Ovary (tissue), 9 donors: ENCODE data around the gene NKX1-2. TPM values are rescaled to one million over a fixed set of nuclear protein-coding genes. Genes with fewer than 3 reads are reported as not detected.

ENCODE experiments used
- DNase-seq, 5 donors: peaks; one replicate each; pipeline ENCODE4 v3.0.0-alpha.2; 2019 to 2020
- H3K27ac ChIP-seq, 2 donors: fragments of 200-600 bp; one replicate each; pipeline versions ENCODE4 v1.5.1 to v1.8.0; 2019 to 2022
- H3K27me3 ChIP-seq: fragments of 200-600 bp; one replicate; pipeline ENCODE4 v1.8.0; 2022
- H3K36me3 ChIP-seq: fragments of 200-600 bp; sonication (generic); one replicate; pipeline ENCODE4 v1.5.1; 2019
- H3K4me1 ChIP-seq: one replicate; pipeline ENCODE4 v1.8.1; 2013; ENCODE audit warnings: mild to moderate bottlenecking, moderate library complexity; ENCODE audit not compliant: insufficient read depth
- H3K4me3 ChIP-seq: fragments of 200-600 bp; sonication (generic); one replicate; pipeline ENCODE4 v1.5.1; 2017
- H3K9me3 ChIP-seq, 2 donors: fragments of 200-600 bp in 1 of 2; sonication (generic) in 1 of 2; one replicate each; pipeline versions ENCODE4 v1.5.1 to v1.8.1; 2013 to 2019; ENCODE audit warnings: mild to moderate bottlenecking in 1 of 2, moderate library complexity in 1 of 2
- CTCF ChIP-seq, 3 donors: fragments of 450-650 bp in 2 of 3; fragments of 200-600 bp in 1 of 3; IDR thresholded peaks; one replicate each; pipeline versions ENCODE4 v1.5.1 to v1.8.0; 2016 to 2022; ENCODE audit warnings: antibody characterized with exemption in 3 of 3, mild to moderate bottlenecking in 1 of 3
- EP300 ChIP-seq: sonication (generic); formaldehyde crosslinking; IDR thresholded peaks from one replicate; pipeline ENCODE4 v1.6.1; 2017; ENCODE audit warnings: antibody characterized with exemption
- POLR2A ChIP-seq: fragments of 450-650 bp; IDR thresholded peaks from one replicate; pipeline ENCODE4 v1.6.1; 2017; ENCODE audit warnings: antibody characterized with exemption, mild to moderate bottlenecking, moderate library complexity
- WGBS, 3 donors: extraction: QIAGEN DNeasy Blood & Tissue Kit in 1 of 3; methylation state at CpG; one replicate each; pipeline versions ENCODE4 v1.1.5 to v1.1.7; 2013 to 2017; 5-methylcytosine and 5-hydroxymethylcytosine counted together
- intact Hi-C, 4 donors: fragments of 100-400 bp; cut with DNase I; formaldehyde crosslinking; loops; one replicate each; pipeline versions ENCODE4 v1.11.0 to v1.15.1; 2022 to 2023
- polyA plus RNA-seq, 2 donors: library from polyadenylated mRNA; stranded (reverse); fragments of 200-250 nt in 1 of 2; fragments of 350-450 nt in 1 of 2; fragmentation: Illumina TruSeq in 1 of 2; extraction: RNeasy Lipid Tissue Mini Kit (QIAGEN cat#74804) in 1 of 2; gene quantifications; one replicate each; pipeline ENCODE4 v1.2.3, GENCODE V29; 2013 to 2014
- total RNA-seq, 7 donors: library from RNA; depleted of rRNA in 2 of 7; stranded (reverse); fragments of >200 nt in 2 of 7; fragmentation: NEBNext Ultra II Directional in 3 of 7; extraction: Animal tissue kit (Norgen Biotek cat#: 25700) in 3 of 7; gene quantifications; one replicate each; pipeline versions ENCODE4 v1.1.0 to v1.2.4, GENCODE V29; 2016 to 2023
- donor health status: DM: no; HTN: no; CAD: no; lungs with moderate emphysema.
- donor health status: DM: no; HTN: no; CAD: no.
- donor health status: Bipolar disorder and iron deficiency.
- donor health status: DM: yes; HTN: yes; CAD: no.
- donor health status: DM: no; HTN: no; CAD: no.
- donor health status: DM: yes; HTN: yes; CAD: no.

NKX1-2 gene
- total and polyA plus RNA-seq, 9 donors, result 0.05 TPM; not detected in 8

DNA sequence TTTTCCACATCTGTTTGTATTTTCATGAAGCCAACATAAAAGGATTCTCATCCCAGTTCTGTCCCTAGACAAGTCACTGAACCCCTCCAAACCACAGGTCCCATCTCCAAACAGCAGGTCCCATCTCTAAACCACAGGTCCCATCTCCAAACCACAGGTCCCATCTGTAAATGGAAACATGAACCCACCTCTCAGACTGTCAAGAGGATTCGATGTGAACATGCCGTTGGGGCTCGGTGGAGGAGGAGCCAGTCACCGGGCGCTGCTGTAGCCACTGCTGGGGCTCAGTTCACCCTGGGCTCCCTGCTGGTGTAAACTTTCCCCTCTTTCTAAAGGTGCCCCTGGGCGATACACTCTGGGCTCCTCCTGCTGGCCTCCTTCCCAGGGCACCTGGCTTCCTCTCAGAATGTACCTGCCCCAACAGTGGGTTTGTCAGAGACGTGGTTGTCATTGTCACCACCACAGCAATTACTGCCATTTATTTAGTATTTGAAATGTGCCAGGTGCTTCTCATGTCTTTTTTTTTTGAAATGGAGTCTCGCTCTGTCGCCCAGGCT, 24.8 kb upstream of the NKX1-2 start:
- no peak for TF ChIP-seq EP300
- TF ChIP-seq POLR2A, result no peak
- TF ChIP-seq CTCF (IDR thresholded peaks at IDR 0.05), result no peak
- Histone ChIP-seq H3K4me1 (no peaks in the 10 kb centered on the region), H3K27ac (no peak overlapping the region), H3K36me3 (no peaks in the 10 kb centered on the region), H3K4me3 (no peak overlapping the region), H3K9me3 (no peaks in the 10 kb centered on the region), H3K27me3 (no peaks in the 10 kb centered on the region)
- intact Hi-C loops, result no loop called here
- WGBS, 3 donors, result 74 to 82% (median 82%) methylated on average over 9 of the region's 9 CpGs
- no peak for DNase-seq

- H3K4me1 ChIP-seq, result no peaks in the 10 kb centered on the region
Measured at GRCh38 chr10:124473070-124473469, 23.2 kb upstream of the NKX1-2 start.

DNA sequence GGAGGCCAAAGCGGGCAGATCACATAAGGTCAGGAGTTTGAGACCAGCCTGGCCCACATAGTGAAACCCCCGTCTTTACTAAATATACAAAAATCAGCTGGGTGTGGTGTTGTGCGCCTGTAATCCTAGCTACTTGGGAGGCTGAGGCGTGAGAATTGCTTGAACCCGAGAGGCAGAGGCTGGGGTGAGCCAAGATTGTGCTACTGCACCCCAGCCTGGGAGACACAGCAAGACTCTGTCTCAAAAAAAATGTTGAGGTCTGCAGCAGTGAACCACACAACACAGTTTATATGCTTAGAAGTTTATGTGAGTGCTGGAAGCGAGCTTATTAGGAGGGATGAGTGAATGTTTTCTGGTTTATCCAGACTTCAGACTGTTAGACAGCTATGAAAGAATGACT, 22.2 kb upstream of the NKX1-2 start:
- Histone ChIP-seq H3K4me1 (no peaks in the 10 kb centered on the region), H3K9me3 (no peaks in the 10 kb centered on the region), H3K36me3 (no peaks in the 10 kb centered on the region), H3K27ac (no peak overlapping the region), H3K4me3 (no peak overlapping the region), H3K27me3 (no peaks in the 10 kb centered on the region)
- WGBS, 3 donors, result 93% methylated on average over 6 of the region's 6 CpGs
- DNase-seq, result no peak
- TF ChIP-seq EP300 (no peak), POLR2A (no peak), CTCF (IDR thresholded peaks at IDR 0.05) (no peak)
- intact Hi-C loops, result no loop called here

More at GRCh38 chr10:124473070-124473469, 23.2 kb upstream of the NKX1-2 start:
- no peak for TF ChIP-seq EP300
- no peak for TF ChIP-seq CTCF (IDR thresholded peaks at IDR 0.05)
- TF ChIP-seq POLR2A, result no peak
- no peaks in the 10 kb centered on the region for H3K9me3 ChIP-seq
- WGBS, 3 donors, result 71 to 88% (median 78%) methylated on average over 3 of the region's 3 CpGs
- no peaks in the 10 kb centered on the region for H3K27me3 ChIP-seq
- no peaks in the 10 kb centered on the region for H3K36me3 ChIP-seq
- no peak overlapping the region for H3K4me3 ChIP-seq
- intact Hi-C loops, result no loop called here
- DNase-seq, result no peak
- no peak overlapping the region for H3K27ac ChIP-seq

DNA sequence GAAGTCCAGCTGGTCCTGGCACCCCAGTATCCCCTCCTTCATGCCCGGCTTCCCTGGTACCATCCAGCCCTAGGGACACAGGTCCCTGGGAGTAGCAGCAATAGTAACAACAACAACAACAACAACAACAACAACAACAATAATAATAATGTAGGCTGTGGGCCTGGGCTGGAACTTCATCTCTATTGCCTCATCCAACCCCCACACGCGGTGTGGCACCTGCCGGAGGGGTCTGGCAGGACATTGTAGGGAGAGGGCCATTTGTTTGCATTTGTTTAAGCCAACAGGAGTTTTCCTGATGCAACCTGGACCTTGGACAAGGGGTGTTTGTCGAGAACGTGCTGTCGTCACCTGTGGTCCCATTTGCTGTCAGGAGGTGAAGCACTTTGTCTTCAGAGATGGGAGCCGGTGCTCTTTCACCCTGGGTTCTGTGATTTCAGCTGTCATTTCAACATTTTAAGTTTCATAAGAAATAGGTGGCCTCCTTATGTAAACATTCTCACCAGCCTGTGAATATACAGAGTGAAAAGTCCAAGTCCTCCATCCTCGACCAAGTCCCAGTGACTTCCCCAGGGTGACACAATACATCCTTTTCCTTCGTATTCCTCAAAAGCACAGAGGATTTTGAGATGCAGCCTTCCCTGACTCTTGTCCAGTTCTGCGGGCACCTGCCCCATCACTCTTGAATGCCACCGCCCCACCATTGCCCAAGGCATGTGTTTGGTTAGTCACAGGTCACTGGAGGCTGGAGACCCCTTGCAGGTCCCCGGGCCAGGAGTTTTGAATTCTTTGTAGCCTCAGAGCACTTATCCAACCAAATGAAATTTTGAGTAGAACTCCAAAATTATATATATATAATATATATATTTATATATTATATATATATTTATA, 21.0 kb upstream of the NKX1-2 start:
- TF ChIP-seq CTCF (IDR thresholded peaks at IDR 0.05), result no peak
- TF ChIP-seq POLR2A, result no peak
- no peak for TF ChIP-seq EP300
- WGBS, 3 donors, result 88 to 91% (median 89%) methylated on average over 13 of the region's 13 CpGs
- no peak overlapping the region for H3K4me3 ChIP-seq

More for the DNA sequence above, 21.0 kb upstream of the NKX1-2 start:
- no peaks in the 10 kb centered on the region for H3K4me1 ChIP-seq
- intact Hi-C loops, result no loop called here
- no peaks in the 10 kb centered on the region for H3K36me3 ChIP-seq
- no peak overlapping the region for H3K27ac ChIP-seq
- no peak for DNase-seq
- H3K27me3 ChIP-seq, result no peaks in the 10 kb centered on the region
- no peaks in the 10 kb centered on the region for H3K9me3 ChIP-seq
